ENCODE measurements around the gene TIGD7. TPM values are rescaled to one million over a fixed set of nuclear protein-coding genes. Genes with fewer than 3 reads are reported as not detected.
A peak's percentile ranks its signal among the peaks of the same experiment; 100 is the strongest.
"Not testable (repeated sequence)": the region's sequence is repeated elsewhere in the genome, so short reads cannot be mapped to it uniquely, and the experiment has no call there.

The TIGD7 gene
- total RNA-seq, 1 donor from 2014 or later: 3.6 TPM

- peaks cover 15% of the 10 kb centered on the region for H3K27me3 Mint-ChIP-seq (ENCODE audit: low read depth)
- H3K4me1 Mint-ChIP-seq (ENCODE audit: low read depth): no peaks in the 10 kb centered on the region
- peaks cover 5% of the 10 kb centered on the region for H3K9me3 Mint-ChIP-seq
- DNase-seq (ENCODE audit: low spot score): no peak
- H3K36me3 Mint-ChIP-seq (ENCODE audit: low read depth): no peaks in the 10 kb centered on the region
- H3K4me3 Mint-ChIP-seq (ENCODE audit: low read depth): no peak overlapping the region
- intact Hi-C loops (cut with micrococcal nuclease): no loop called here
- H3K27ac Mint-ChIP-seq: no peak overlapping the region
Observed at GRCh38 chr16:3274947-3275346, 30.3 kb downstream of the TIGD7 start.

- no peak for DNase-seq (ENCODE audit: low spot score)
- H3K4me1 Mint-ChIP-seq (ENCODE audit: low read depth): no peaks in the 10 kb centered on the region
- peaks cover 2% of the 10 kb centered on the region for H3K36me3 Mint-ChIP-seq (ENCODE audit: low read depth)
- peaks cover 7% of the 10 kb centered on the region for H3K9me3 Mint-ChIP-seq
- no peak overlapping the region for H3K27ac Mint-ChIP-seq
- intact Hi-C loops (cut with micrococcal nuclease): no loop called here
- no peak overlapping the region for H3K4me3 Mint-ChIP-seq (ENCODE audit: low read depth)
- H3K27me3 Mint-ChIP-seq (ENCODE audit: low read depth): peaks cover 15% of the 10 kb centered on the region
Observed at GRCh38 chr16:3274490-3274889, 30.7 kb downstream of the TIGD7 start.

GRCh38 chr16:3271281-3271680, 33.9 kb downstream of the TIGD7 start:
- H3K9me3 Mint-ChIP-seq: peaks cover 12% of the 10 kb centered on the region
- H3K27ac Mint-ChIP-seq; DNase-seq (ENCODE audit: low spot score); H3K4me1 Mint-ChIP-seq (ENCODE audit: low read depth); H3K27me3 Mint-ChIP-seq (ENCODE audit: low read depth); H3K4me3 Mint-ChIP-seq (ENCODE audit: low read depth); intact Hi-C loops (cut with micrococcal nuclease): not testable (repeated sequence)
- H3K36me3 Mint-ChIP-seq (ENCODE audit: low read depth): peaks cover 22% of the 10 kb centered on the region

- DNase-seq (ENCODE audit: low spot score); H3K27ac Mint-ChIP-seq; H3K4me1 Mint-ChIP-seq (ENCODE audit: low read depth); intact Hi-C loops (cut with micrococcal nuclease); H3K4me3 Mint-ChIP-seq (ENCODE audit: low read depth); H3K27me3 Mint-ChIP-seq (ENCODE audit: low read depth): not testable (repeated sequence)
- peaks cover 12% of the 10 kb centered on the region for H3K9me3 Mint-ChIP-seq
- H3K36me3 Mint-ChIP-seq (ENCODE audit: low read depth): peaks cover 24% of the 10 kb centered on the region
Observed at GRCh38 chr16:3270718-3271117, 34.5 kb downstream of the TIGD7 start.

- Mint-ChIP-seq H3K27me3 (ENCODE audit: low read depth) (no peaks in the 10 kb centered on the region), H3K4me3 (ENCODE audit: low read depth) (no peak overlapping the region), H3K27ac (no peak overlapping the region), H3K4me1 (ENCODE audit: low read depth) (peaks cover 3% of the 10 kb centered on the region), H3K36me3 (ENCODE audit: low read depth) (peaks cover 32% of the 10 kb centered on the region), H3K9me3 (peaks cover 7% of the 10 kb centered on the region)
- intact Hi-C loops (cut with micrococcal nuclease): no loop called here
- DNase-seq (ENCODE audit: low spot score): no peak
Observed at GRCh38 chr16:3268294-3268693, 36.9 kb downstream of the TIGD7 start.

GRCh38 chr16:3266873-3267537, 38.2 kb downstream of the TIGD7 start:
- peaks cover 8% of the 10 kb centered on the region for H3K4me1 Mint-ChIP-seq (ENCODE audit: low read depth)
- peaks cover 7% of the 10 kb centered on the region for H3K9me3 Mint-ChIP-seq
- H3K36me3 Mint-ChIP-seq (ENCODE audit: low read depth): peaks cover 32% of the 10 kb centered on the region
- DNase-seq (ENCODE audit: low spot score): no peak
- no peak overlapping the region for H3K27ac Mint-ChIP-seq
- no peak overlapping the region for H3K4me3 Mint-ChIP-seq (ENCODE audit: low read depth)
- intact Hi-C loops (cut with micrococcal nuclease): no loop called here
- H3K27me3 Mint-ChIP-seq (ENCODE audit: low read depth): no peaks in the 10 kb centered on the region

- H3K27ac Mint-ChIP-seq: peak overlapping the region; percentile 88
- intact Hi-C loops (cut with micrococcal nuclease): loop anchor here (1.0 to 5.0 kb wide), 6 partner anchors 19 to 238 kb away; partner anchors contain the start of genes CLUAP1, TIGD7, ZNF174 and ZNF200
- peak; percentile 97 for DNase-seq (ENCODE audit: low spot score)
- H3K4me3 Mint-ChIP-seq (ENCODE audit: low read depth): peak overlapping the region; percentile 89
- H3K27me3 Mint-ChIP-seq (ENCODE audit: low read depth): no peaks in the 10 kb centered on the region
- H3K36me3 Mint-ChIP-seq (ENCODE audit: low read depth): peaks cover 29% of the 10 kb centered on the region
- peaks cover 8% of the 10 kb centered on the region for H3K4me1 Mint-ChIP-seq (ENCODE audit: low read depth)
- peaks cover 4% of the 10 kb centered on the region for H3K9me3 Mint-ChIP-seq
Observed at GRCh38 chr16:3264137-3265036, 40.8 kb downstream of the TIGD7 start.

GRCh38 chr16:3262517-3262916, 42.7 kb downstream of the TIGD7 start:
- H3K36me3 Mint-ChIP-seq (ENCODE audit: low read depth): peaks cover 16% of the 10 kb centered on the region
- intact Hi-C loops (cut with micrococcal nuclease): loop anchor here (5.0 kb wide), 2 partner anchors 195 to 240 kb away; partner anchors contain the start of gene CLUAP1
- peak overlapping the region; percentile 80 for H3K27ac Mint-ChIP-seq
- no peaks in the 10 kb centered on the region for H3K9me3 Mint-ChIP-seq
- peaks cover 3% of the 10 kb centered on the region for H3K27me3 Mint-ChIP-seq (ENCODE audit: low read depth)
- no peak for DNase-seq (ENCODE audit: low spot score)
- H3K4me3 Mint-ChIP-seq (ENCODE audit: low read depth): peak overlapping the region; percentile 89
- peaks cover 8% of the 10 kb centered on the region for H3K4me1 Mint-ChIP-seq (ENCODE audit: low read depth)

GRCh38 chr16:3259836-3260235, 45.4 kb downstream of the TIGD7 start:
- H3K27ac Mint-ChIP-seq: no peak overlapping the region
- peaks cover 4% of the 10 kb centered on the region for H3K36me3 Mint-ChIP-seq (ENCODE audit: low read depth)
- H3K4me1 Mint-ChIP-seq (ENCODE audit: low read depth): peaks cover 7% of the 10 kb centered on the region
- no peak for DNase-seq (ENCODE audit: low spot score)
- intact Hi-C loops (cut with micrococcal nuclease): loop anchor here (5.0 kb wide), 2 partner anchors 197 to 242 kb away; partner anchors contain the start of gene CLUAP1
- H3K27me3 Mint-ChIP-seq (ENCODE audit: low read depth): peaks cover 3% of the 10 kb centered on the region
- no peaks in the 10 kb centered on the region for H3K9me3 Mint-ChIP-seq
- H3K4me3 Mint-ChIP-seq (ENCODE audit: low read depth): no peak overlapping the region

- Mint-ChIP-seq H3K4me1 (ENCODE audit: low read depth) (no peaks in the 10 kb centered on the region), H3K27ac (no peak overlapping the region)
- intact Hi-C loops (cut with micrococcal nuclease): no loop called here
Observed at GRCh38 chr16:3256866-3257465, 48.3 kb downstream of the TIGD7 start.

GRCh38 chr16:3256146-3256865, 48.9 kb downstream of the TIGD7 start, which contains the start of gene MEFV:
MEFV (minus strand) TSS chr16:3256633; CDS start chr16:3256587, 46 bp downstream.
- H3K4me1 Mint-ChIP-seq (ENCODE audit: low read depth): no peaks in the 10 kb centered on the region
- H3K4me3 Mint-ChIP-seq (ENCODE audit: low read depth): no peak within 1 kb of the TSS
- H3K27me3 Mint-ChIP-seq (ENCODE audit: low read depth): peaks cover 3% of the 10 kb centered on the region
- H3K27ac Mint-ChIP-seq: no peak within 1 kb of the TSS
- intact Hi-C loops (cut with micrococcal nuclease): no loop called here
- H3K9me3 Mint-ChIP-seq: no peaks in the 10 kb centered on the region
- no peak for DNase-seq (ENCODE audit: low spot score)
- H3K36me3 Mint-ChIP-seq (ENCODE audit: low read depth): no peaks in the 10 kb centered on the region

More at GRCh38 chr16:3256866-3257465, 48.3 kb downstream of the TIGD7 start:
- Mint-ChIP-seq H3K27me3 (ENCODE audit: low read depth) (peaks cover 3% of the 10 kb centered on the region), H3K9me3 (no peaks in the 10 kb centered on the region), H3K4me3 (ENCODE audit: low read depth) (no peak overlapping the region), H3K36me3 (ENCODE audit: low read depth) (no peaks in the 10 kb centered on the region)
- DNase-seq (ENCODE audit: low spot score): no peak

GRCh38 chr16:3254309-3254708, 50.9 kb downstream of the TIGD7 start:
- DNase-seq (ENCODE audit: low spot score): no peak
- Mint-ChIP-seq H3K36me3 (ENCODE audit: low read depth) (no peaks in the 10 kb centered on the region), H3K9me3 (no peaks in the 10 kb centered on the region), H3K27me3 (ENCODE audit: low read depth) (peaks cover 4% of the 10 kb centered on the region), H3K4me3 (ENCODE audit: low read depth) (no peak overlapping the region), H3K27ac (no peak overlapping the region), H3K4me1 (ENCODE audit: low read depth) (no peaks in the 10 kb centered on the region)
- intact Hi-C loops (cut with micrococcal nuclease): no loop called here
